GM18508 (cell line): ENCODE results near the gene GIT2.
"Not testable (repeated sequence)": the region's sequence is repeated elsewhere in the genome, so short reads cannot be mapped to it uniquely, and the experiment has no call there.

Experiments used
- ATAC-seq: cut with Tn5 transposase; IDR thresholded peaks from one replicate; pipeline ENCODE4 v1.9.1; 2021; ENCODE audit warnings: moderate number of reproducible peaks; ENCODE audit not compliant: insufficient read depth, unreplicated experiment

Gene GIT2

DNA sequence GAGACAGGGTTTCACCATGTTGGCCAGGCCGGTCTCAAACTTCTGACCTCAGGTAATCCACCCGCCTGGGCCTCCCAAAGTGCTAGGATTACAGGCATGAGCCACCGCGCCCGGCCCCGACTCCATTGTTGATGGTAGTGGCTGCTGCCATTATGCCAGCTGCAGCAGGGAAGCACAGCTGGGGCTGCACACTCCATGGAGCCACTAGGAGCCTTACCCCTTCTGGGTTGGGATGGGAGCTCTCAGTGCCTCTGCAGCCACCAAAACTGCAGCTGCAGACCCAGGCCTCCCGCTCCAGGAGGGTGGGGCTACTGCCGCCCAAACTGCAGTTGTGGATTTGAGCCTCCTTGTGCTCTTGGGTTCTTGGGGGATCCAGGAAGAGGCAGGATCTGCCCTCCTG lies 70.2 kb downstream of the GIT2 start:
- no peak for ATAC-seq

DNA sequence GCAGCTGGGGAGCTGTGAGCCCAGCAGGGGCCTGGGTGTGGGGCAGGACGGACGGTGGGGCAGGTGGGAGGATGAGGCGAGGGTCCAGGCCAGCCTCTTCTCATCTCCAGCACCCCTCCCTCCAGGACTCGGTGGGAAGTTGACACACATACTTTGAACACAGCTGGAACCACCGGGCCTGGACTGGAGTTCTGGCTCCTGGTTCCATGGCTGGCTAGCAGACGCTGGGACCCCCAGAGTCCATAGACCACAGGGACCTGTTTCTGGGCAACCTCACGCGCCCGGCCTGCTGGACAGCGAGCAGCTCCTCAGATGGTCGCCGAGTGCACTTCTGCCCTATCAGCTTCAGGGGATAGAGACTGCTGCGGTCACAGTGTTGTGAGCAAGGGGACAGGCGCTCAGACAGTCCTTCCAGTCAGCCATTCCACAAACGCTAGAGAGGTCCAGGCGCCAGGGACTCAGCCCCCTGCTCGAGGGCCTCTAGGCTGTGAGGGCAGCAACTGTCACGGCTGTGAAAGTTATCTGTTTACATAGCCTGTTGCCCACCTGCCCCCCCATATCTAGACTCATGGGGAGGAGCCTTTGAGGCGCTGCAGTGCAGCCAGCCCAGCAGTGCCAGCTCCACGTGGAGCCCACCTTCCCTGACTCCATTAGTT lies 70.9 kb downstream of the GIT2 start:
- ATAC-seq: no peak

- ATAC-seq: no peak
These were observed 72.5 kb downstream of the GIT2 start for GRCh38 chr12:109923481-109924245.

DNA sequence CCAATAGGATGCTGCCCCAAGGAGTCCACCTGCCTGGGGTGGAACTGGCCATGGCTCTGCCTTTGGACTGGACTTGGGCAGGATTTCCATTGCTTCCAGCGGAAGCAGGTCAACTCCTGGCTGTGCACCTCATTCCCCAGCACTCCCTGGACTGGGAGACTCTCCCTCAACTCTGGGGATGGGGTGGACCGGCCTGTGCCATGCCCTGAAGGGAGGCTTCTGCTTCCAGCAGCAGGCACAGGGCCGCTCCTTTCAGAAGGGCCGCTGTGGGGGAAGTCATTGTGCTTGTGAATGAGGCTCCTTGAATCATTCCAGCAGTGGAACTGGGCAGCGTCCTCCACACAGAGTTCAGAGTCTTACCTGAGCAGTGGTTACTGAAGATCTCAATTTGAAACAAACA lies 73.1 kb downstream of the GIT2 start:
- no peak for ATAC-seq

GRCh38 chr12:109921982-109922381 lies 74.2 kb downstream of the GIT2 start:
- no peak for ATAC-seq

- no peak for ATAC-seq
These were observed 75.8 kb downstream of the GIT2 start for GRCh38 chr12:109920261-109920780.

- ATAC-seq: no peak
These were observed 76.7 kb downstream of the GIT2 start for GRCh38 chr12:109919456-109919855.

DNA sequence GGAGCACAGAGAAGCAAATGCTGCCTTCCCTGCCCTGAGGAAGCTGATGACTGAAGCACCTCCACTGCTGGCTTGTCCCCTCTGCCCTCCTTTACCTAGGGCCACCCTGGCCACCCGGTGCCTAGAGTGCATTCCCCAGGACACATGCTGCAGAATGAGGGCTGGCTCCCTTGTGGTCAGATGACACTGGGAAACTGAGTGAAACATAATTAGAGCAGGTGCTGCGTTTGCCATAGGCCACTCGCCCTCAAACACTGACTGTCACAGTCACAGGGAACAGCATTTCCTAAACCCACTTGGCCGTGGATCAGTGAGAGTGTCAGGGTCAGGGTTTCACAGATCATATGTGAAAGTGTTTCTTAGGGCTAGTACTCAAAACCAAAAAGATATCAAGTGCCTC lies 80.1 kb downstream of the GIT2 start:
- ATAC-seq: no peak

- no peak for ATAC-seq
These were observed 80.8 kb downstream of the GIT2 start for GRCh38 chr12:109915171-109916040.

DNA sequence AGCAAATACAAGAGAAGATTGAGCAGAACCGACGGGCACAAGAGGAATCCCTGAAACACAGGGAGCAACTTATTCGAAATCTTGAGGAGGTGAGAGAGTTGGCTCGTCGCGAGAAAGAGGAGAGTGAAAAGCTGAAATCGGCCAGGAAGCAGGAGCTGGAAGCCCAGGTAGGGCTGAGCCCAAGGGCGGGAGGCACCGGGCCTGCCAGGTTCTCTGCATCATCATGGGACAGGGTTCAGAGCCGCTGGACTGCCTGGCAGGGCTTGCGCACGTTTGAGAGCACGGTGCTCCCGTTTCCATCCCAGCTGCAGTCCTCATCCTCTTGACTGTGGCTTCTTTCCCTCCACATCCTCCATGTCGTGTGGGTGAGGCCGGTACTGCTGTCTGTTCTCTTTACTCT lies 81.7 kb downstream of the GIT2 start:
- no peak for ATAC-seq

DNA sequence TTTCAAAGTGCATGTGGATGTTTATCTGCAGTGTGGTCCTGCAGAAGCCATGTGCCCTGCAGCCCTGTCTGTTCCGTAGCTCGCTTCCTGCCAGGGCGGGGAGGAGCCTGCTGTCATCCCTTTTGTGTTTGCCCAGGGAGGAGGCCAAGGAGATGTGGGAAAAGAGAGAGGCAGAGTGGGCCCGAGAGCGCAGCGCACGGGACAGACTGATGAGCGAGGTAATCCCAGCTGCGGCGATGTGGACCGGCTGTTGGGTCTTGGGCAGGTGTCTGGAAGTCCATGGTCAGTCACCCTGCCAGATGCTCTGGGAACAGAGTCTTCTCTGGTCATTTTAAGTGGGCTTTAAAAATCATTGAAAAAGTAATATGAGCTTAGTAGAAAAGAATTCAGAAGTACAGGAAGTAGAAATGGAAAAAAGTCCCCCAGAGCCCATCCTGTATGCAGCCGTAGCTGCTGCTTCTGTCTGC lies 83.3 kb downstream of the GIT2 start:
- no peak for ATAC-seq

GRCh38 chr12:109910969-109911348 lies 85.2 kb downstream of the GIT2 start:
- no peak for ATAC-seq

- ATAC-seq: no peak
These were observed 85.8 kb downstream of the GIT2 start for GRCh38 chr12:109910254-109910968.

- no peak for ATAC-seq
These were observed 90.9 kb downstream of the GIT2 start for GRCh38 chr12:109905301-109905700.

GRCh38 chr12:109902891-109903418 lies 93.2 kb downstream of the GIT2 start:
- no peak for ATAC-seq

DNA sequence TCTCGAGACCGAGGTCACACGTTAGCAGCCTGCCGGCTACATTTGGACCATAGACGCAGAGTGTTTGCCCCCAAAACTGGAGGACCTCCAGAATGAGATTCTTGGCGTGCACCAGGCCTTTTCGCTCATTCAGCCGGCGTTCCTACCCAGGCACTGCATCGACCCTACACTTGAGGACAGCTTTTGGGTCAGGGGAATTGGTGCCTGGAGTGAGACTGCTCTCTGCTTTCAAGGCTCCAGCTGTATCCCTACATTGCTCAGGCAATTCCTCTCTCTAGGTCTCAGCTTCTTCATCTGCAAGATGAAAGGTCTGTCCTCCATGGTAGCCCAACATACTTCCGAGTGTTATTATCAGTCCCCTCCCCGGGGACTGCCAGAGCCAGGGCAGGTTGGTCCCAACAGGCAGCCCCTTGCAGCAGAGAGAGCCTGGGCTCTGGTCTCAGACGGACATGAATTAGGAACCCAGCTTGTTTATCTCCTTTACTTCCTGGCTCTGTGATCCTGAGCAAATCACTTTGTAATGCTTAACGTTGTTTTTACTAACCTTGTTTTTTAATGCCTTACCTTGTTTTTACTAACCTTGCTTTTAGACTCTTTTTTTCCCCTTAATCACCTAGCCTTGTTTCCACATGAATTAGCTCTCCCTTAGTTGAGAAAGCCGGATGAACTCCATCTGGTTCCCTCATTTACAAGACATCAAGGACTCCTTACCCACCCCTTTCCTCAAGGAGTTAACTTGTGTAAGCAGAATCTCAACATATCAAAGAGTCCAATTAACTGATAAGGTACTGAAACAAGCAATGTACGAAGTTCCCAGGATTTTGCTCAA lies 95.2 kb downstream of the GIT2 start:
- no peak for ATAC-seq

- no peak for ATAC-seq
These were observed 96.1 kb downstream of the GIT2 start, which contains the start of gene TCHP for GRCh38 chr12:109899783-109900751. TCHP (plus strand) TSS chr12:109900274; CDS start chr12:109903027, 2,753 bp downstream.

- not testable (repeated sequence) for ATAC-seq
These were observed 96.8 kb downstream of the GIT2 start for GRCh38 chr12:109899345-109899744.
